Brain microvascular endothelial cell (primary cell): ENCODE results near the gene ADAM15.

Source experiments
- DNase-seq: peaks from one replicate; pipeline ENCODE4 v3.0.0-alpha.2; 2020
- H3K27ac ChIP-seq: fragments of 250-450 bp; sonication (Bioruptor Pico); 2 replicates; pipeline ENCODE4 v1.5.1; 2020; ENCODE audit warnings: mild to moderate bottlenecking, moderate library complexity
- H3K27me3 ChIP-seq: fragments of 250-450 bp; sonication (Bioruptor Pico); replicated peaks from 2 replicates; pipeline ENCODE4 v1.5.1; 2020; ENCODE audit warnings: mild to moderate bottlenecking
- H3K36me3 ChIP-seq: fragments of 250-450 bp; sonication (Bioruptor Pico); replicated peaks from 2 replicates; pipeline ENCODE4 v1.5.1; 2020; ENCODE audit warnings: mild to moderate bottlenecking
- H3K4me3 ChIP-seq: 2 replicates; pipeline ENCODE4 v1.5.1; 2011; ENCODE audit warnings: low read depth, mild to moderate bottlenecking, control low read depth, low read length, moderate library complexity
- in situ Hi-C: cut with HindIII; loops from 2 replicates; pipeline ENCODE4 v1.10.0; 2017; ENCODE audit warnings: low sequenced_read_pairs, low pct_ligation_motif_present
- TF ChIP-seq, protein P1 (sequence below): IDR thresholded peaks from 2 replicates; pipeline ENCODE4 v1.5.1; 2011; ENCODE audit warnings: low read depth, mild to moderate bottlenecking, moderate library complexity, low read length, control low read depth, inconsistent platforms; ENCODE audit errors: missing control alignments

ADAM15 gene

DNA sequence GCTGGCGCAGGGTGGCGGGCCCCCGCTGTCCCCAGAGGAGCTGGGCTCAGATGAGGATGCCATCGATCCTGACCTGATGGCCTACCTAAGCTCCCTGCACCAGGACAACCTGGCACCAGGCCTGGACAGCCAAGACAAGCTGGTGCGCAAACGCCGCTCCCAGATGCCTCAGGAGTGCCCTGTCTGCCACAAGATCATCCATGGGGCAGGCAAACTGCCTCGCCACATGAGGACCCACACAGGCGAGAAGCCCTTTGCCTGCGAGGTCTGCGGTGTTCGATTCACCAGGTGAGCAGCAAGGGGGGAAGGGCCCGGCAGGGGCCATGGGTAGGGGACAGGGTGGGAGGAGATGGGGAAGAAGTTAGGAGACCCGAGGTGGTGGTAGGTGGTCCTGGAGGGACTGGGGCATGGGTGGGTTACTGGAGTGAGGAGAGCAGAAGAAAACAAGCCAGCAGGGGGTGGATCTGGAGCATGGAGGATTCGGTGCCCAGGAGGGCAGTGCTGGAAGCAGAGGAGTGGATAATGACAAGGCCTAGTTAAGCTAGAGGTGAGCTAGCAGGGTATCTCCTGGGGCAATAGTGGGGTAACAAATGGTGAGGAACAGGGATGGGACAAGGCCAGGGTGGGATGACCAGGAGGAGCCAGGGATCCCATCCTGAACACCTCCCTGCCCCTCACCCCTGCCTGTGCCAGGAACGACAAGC, 35.4 kb upstream of the ADAM15 start:
- no peaks in the 10 kb centered on the region for H3K27me3 ChIP-seq
- in situ Hi-C loops, result no loop called here
- H3K36me3 ChIP-seq, result peaks cover 20% of the 10 kb centered on the region
- no peak overlapping the region for H3K4me3 ChIP-seq
- no peak for DNase-seq
- TF ChIP-seq, protein P1, sequence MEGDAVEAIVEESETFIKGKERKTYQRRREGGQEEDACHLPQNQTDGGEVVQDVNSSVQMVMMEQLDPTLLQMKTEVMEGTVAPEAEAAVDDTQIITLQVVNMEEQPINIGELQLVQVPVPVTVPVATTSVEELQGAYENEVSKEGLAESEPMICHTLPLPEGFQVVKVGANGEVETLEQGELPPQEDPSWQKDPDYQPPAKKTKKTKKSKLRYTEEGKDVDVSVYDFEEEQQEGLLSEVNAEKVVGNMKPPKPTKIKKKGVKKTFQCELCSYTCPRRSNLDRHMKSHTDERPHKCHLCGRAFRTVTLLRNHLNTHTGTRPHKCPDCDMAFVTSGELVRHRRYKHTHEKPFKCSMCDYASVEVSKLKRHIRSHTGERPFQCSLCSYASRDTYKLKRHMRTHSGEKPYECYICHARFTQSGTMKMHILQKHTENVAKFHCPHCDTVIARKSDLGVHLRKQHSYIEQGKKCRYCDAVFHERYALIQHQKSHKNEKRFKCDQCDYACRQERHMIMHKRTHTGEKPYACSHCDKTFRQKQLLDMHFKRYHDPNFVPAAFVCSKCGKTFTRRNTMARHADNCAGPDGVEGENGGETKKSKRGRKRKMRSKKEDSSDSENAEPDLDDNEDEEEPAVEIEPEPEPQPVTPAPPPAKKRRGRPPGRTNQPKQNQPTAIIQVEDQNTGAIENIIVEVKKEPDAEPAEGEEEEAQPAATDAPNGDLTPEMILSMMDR, result no peak
- H3K27ac ChIP-seq, result no peak overlapping the region

DNA sequence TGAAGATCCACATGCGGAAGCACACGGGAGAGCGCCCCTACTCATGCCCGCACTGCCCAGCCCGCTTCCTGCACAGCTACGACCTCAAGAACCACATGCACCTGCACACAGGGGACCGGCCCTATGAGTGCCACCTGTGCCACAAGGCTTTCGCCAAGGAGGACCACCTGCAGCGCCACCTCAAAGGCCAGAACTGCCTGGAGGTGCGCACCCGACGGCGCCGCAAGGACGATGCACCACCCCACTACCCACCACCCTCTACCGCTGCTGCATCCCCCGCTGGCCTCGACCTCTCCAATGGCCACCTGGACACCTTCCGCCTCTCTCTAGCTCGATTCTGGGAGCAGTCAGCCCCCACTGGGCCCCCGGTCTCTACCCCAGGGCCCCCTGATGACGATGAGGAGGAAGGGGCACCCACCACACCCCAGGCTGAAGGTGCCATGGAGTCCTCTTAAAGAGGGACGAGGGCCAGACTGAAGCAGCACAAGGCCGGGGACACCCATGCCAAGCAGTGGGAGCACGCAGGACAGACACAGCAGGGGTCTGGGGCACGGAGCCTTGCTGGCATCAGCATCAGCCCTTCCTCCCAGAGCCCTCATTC, 34.8 kb upstream of the ADAM15 start:
- no peak overlapping the region for H3K4me3 ChIP-seq
- H3K27ac ChIP-seq, result no peak overlapping the region
- no peak for DNase-seq
- H3K36me3 ChIP-seq, result peaks cover 20% of the 10 kb centered on the region
- in situ Hi-C loops, result no loop called here
- no peaks in the 10 kb centered on the region for H3K27me3 ChIP-seq
- TF ChIP-seq, protein P1, result no peak

DNA sequence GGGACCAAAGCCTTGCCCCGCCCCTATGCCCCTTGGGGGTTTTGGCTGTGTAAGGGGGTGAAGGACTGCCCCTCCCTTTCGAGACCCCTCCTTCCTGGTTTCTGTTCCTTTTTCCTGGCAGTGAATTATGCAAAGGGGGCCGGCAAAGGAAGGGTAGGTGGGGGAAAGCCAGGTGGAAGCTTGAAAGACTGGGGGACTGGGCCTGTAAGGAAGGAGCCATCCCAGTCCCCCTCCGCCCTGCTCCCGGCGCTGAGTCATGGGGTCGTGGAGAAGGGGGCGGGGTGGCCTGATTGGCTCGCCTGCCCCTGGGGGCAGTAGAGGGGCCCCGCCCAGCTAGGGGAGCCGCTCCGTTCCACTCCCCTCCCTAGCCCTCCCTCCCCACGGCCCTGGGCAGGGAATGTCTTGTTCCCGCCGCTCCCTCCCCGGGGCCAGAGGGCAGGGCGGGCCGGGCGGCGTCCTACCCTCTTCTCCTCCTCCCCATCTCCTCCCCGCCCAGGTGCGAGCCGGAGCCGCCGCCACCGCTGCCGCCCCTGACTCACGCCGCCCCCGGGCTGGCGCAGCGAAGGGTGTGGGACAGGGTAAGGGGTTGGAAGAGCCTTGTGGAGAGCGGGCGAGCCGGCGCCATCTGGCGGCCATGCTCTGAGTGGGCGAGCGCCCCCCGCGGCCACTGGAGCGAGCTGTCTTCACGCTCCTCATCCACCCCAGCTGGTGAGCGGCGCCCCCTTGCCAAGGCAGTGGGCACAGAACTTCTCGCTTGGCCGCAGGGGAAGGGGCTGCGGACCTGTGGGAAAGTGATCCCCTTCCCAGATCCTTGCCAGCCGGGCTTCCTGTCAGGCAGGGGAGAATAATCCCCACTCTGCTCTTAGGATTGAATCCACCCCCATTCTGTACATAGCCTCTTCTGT, 33.8 kb upstream of the ADAM15 start:
- in situ Hi-C loops, result no loop called here
- Histone ChIP-seq H3K27me3 (no peaks in the 10 kb centered on the region), H3K27ac (peak overlapping the region; percentile 46), H3K36me3 (peaks cover 20% of the 10 kb centered on the region), H3K4me3 (peak overlapping the region; percentile 43)
- TF ChIP-seq, protein P1, result peak; percentile 99
- DNase-seq, result peak; percentile 64

DNA sequence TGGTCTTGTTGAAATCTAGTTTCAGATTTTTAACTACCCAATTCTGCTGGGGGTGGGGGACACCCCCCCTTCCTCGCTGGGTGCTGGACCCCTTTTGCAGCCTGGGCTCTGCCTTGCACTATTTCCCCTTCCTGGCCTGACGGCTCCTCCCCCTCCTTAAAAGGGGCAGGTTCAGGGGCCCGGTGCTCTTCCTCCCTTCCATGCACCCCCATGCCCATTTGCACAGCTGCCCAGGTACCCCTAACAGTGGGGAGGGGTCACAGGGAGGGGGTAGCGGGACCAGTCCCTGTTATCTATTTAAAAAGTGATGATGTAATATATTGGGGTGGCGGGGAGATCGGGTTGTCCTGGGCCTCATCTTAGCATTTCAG, 33.2 kb upstream of the ADAM15 start:
- Histone ChIP-seq H3K27ac (no peak overlapping the region), H3K27me3 (no peaks in the 10 kb centered on the region), H3K4me3 (peak overlapping the region; percentile 43), H3K36me3 (peaks cover 20% of the 10 kb centered on the region)
- no peak for DNase-seq
- TF ChIP-seq, protein P1, result no peak
- in situ Hi-C loops, result no loop called here

DNA sequence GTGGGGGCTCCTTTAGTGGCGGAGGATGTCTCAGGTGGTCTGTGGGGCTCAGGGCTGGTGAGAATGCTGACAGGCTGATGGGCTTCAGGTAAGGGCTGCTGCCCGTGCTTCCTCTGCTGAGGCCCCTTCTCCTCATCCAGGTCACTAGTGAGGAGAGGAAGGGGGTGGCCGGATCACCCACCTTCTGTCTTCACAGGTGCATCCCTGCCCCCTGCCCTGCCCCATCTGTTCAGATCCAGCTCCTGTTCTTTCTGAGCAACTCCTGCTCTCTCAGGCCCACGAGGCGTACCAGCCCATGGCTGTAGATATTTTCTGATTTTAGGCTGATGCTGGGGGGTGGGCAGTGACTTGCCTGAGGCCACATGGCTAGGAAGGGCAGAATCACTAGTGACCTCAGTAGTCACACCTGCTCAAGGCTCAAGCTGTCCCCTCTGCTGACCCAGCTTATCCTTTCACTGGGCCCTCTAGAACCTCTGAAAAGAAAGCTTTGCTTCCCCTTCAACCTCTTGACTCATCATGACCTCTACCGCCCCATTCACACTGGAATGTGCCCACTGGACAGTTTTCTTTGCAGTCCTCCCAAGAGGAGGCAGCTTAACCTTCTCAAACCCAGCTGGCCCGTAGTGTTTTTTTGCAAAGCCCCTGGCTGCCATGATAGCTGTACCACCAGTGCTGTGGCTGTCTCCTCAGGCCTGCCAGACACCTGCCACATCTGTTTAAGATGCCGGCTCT, 32.3 kb upstream of the ADAM15 start:
- TF ChIP-seq, protein P1, result no peak
- in situ Hi-C loops, result no loop called here
- no peak for DNase-seq
- peaks cover 20% of the 10 kb centered on the region for H3K36me3 ChIP-seq
- no peaks in the 10 kb centered on the region for H3K27me3 ChIP-seq
- no peak overlapping the region for H3K4me3 ChIP-seq
- no peak overlapping the region for H3K27ac ChIP-seq
